Measurements from ENCODE around the gene ADCK1. TPM values are rescaled to one million over a fixed set of nuclear protein-coding genes. Genes with fewer than 3 reads are reported as not detected.

Gene ADCK1
- total RNA-seq, 6 donors from 2014 or later, result 5.6 to 40.3 (median 9.2) TPM

DNA sequence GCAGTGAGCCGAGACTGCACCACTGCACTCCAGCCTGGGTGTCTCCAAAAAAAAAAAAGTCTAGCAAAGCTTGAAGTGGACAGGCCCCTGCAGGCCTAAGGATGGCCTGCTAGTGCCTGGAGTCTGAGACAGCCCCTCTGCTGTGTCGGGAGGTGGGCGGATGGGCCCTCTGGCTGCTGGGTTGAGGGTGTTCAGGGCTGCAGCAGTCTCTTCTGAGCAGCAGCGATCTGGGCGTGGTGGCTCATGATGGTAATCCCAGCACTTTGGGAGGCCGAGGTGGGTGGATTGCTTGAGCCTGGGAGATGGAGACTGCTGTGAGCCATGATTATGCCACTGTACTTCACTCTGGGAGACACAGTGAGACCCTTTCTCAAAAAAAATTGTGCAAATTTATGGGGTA lies 57.0 kb downstream of the ADCK1 start:
- ATAC-seq (ENCODE audit: low FRiP score in 2 of 2) (no peak), DNase-seq (peak in 1 of 2 donors; percentile 30)
- H3K36me3 ChIP-seq, result no peaks in the 10 kb centered on the region
- no peaks in the 10 kb centered on the region for H3K4me1 ChIP-seq
- no peaks in the 10 kb centered on the region for H3K9me3 ChIP-seq
- H3K4me3 ChIP-seq, result no peak overlapping the region
- TF ChIP-seq EP300 (IDR thresholded peaks at IDR 0.05), result no peak
- TF ChIP-seq POLR2AphosphoS5 (IDR thresholded peaks at IDR 0.05), result no peak
- WGBS, 2 donors, result 79 to 85% methylated on average over 5 to 6 of the region's 6 CpGs
- H3K27ac ChIP-seq, result no peak overlapping the region
- H3K27me3 ChIP-seq, result no peaks in the 10 kb centered on the region

DNA sequence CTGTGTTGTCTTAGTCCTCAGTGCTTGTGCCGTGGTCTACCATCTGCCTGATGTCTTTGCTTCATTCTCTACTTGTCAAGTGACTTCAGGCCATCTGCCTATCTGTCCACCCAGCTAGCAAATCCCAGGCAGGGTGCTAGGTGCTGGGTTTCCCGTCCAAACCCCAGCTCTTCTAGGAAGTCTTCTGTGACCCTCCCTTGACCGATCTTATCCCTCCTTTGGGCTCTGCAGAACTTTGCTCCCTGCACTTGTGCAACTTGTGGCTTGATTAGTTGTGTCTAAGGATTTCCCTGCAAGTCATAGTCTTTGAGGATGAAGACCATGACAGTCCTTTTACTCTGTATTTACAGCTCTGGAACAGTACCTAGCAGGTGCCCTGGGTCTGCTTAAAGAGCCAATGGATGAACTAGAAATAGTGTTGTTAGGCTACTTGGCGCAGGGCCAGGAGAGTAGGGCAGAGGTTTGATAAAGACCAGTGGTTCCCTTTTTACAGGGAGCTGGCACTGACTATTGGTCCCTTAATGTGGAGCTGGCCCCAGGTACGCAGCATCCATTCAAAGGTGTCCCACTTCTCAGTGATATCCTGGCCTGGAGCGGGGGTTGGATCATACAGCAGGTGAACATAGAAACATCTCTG lies 60.1 kb downstream of the ADCK1 start:
- ATAC-seq (ENCODE audit: low FRiP score in 2 of 2) (no peak), DNase-seq (no peak)
- 95% methylated on average over 6 of the region's 6 CpGs for WGBS, 2 donors

DNA sequence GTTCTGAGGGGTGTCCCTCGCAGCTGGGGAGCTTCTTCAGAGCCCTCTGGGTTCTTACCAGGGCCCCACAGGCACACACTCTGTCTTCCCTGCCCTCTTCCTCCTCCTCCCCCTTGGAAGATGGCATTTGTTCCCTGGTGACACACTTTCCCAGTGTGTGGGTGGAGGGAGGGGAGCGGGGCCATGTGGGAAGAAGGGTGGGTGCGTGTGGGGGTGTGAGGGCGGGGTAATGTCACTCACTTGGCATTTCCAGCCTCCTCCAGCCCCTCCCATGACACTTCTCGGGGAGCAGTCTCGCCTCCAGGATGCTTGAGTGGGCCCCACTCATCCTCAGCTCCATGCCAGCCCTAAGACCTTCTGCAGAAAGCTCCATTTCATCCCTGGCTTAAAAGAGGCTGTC lies 61.3 kb downstream of the ADCK1 start:
- no peaks in the 10 kb centered on the region for H3K4me1 ChIP-seq
- H3K27me3 ChIP-seq, result no peaks in the 10 kb centered on the region
- ATAC-seq (ENCODE audit: low FRiP score in 2 of 2) (peak in 1 of 2 donors; percentile 31), DNase-seq (no peak)
- H3K9me3 ChIP-seq, result no peaks in the 10 kb centered on the region
- no peaks in the 10 kb centered on the region for H3K36me3 ChIP-seq
- TF ChIP-seq EP300 (IDR thresholded peaks at IDR 0.05) (no peak), POLR2A (IDR thresholded peaks at IDR 0.05) (no peak)
- 82 to 94% methylated on average over 5 to 6 of the region's 6 CpGs for WGBS, 2 donors
- no peak overlapping the region for H3K4me3 ChIP-seq
- no peak overlapping the region for H3K27ac ChIP-seq

More for the DNA sequence above, 60.1 kb downstream of the ADCK1 start:
- no peak for TF ChIP-seq EP300 (IDR thresholded peaks at IDR 0.05)
- TF ChIP-seq, protein P1, sequence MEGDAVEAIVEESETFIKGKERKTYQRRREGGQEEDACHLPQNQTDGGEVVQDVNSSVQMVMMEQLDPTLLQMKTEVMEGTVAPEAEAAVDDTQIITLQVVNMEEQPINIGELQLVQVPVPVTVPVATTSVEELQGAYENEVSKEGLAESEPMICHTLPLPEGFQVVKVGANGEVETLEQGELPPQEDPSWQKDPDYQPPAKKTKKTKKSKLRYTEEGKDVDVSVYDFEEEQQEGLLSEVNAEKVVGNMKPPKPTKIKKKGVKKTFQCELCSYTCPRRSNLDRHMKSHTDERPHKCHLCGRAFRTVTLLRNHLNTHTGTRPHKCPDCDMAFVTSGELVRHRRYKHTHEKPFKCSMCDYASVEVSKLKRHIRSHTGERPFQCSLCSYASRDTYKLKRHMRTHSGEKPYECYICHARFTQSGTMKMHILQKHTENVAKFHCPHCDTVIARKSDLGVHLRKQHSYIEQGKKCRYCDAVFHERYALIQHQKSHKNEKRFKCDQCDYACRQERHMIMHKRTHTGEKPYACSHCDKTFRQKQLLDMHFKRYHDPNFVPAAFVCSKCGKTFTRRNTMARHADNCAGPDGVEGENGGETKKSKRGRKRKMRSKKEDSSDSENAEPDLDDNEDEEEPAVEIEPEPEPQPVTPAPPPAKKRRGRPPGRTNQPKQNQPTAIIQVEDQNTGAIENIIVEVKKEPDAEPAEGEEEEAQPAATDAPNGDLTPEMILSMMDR (IDR thresholded peaks at IDR 0.05), result no peak
- no peaks in the 10 kb centered on the region for H3K4me1 ChIP-seq
- no peaks in the 10 kb centered on the region for H3K9me3 ChIP-seq
- no peaks in the 10 kb centered on the region for H3K36me3 ChIP-seq
- no peak overlapping the region for H3K27ac ChIP-seq
- no peak overlapping the region for H3K4me3 ChIP-seq
- H3K27me3 ChIP-seq, result no peaks in the 10 kb centered on the region

DNA sequence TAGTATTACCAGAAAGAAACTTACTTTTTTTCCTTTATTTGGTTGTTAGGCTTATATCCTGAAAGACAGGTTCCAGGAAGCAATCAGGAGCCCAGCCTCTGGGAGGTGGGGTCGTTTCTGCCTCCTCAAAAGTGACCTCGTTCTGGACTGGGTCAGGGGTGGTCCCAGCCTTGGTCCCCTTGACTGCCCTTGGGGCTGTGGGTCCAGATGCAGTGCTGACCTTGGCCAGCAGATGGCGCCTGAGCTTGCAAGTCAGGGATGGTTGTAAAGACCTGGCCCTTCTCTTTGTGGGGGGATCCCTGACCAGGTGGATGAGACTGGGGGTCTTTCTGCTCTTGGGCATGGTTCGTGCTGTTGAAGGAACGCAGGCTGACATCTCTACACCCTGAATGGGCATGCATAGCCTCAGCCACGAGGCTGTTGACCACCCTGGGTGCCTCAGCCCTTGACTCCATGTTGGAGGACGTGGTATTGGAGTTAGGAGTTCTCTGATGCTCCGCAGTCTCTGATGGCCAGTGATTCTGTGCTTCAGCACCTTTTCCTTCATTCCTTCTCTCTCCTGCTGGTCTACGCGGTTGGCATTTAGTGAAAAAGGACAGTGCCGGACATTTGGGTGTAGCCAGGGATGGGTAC lies 62.4 kb downstream of the ADCK1 start:
- H3K4me3 ChIP-seq, result no peak overlapping the region
- no peaks in the 10 kb centered on the region for H3K36me3 ChIP-seq
- H3K4me1 ChIP-seq, result no peaks in the 10 kb centered on the region
- peak in 1 of 2 donors; percentile 81 for ATAC-seq (ENCODE audit: low FRiP score in 2 of 2)
- H3K9me3 ChIP-seq, result no peaks in the 10 kb centered on the region
- peak; percentile 74 for DNase-seq
- TF ChIP-seq, protein P1 (IDR thresholded peaks at IDR 0.05), result peak; percentile 75 to 97 (median 88)
- TF ChIP-seq EP300 (IDR thresholded peaks at IDR 0.05), result no peak
- H3K27ac ChIP-seq, result no peak overlapping the region
- 63 to 71% methylated on average over 8 to 11 of the region's 11 CpGs for WGBS, 2 donors
- H3K27me3 ChIP-seq, result no peaks in the 10 kb centered on the region

DNA sequence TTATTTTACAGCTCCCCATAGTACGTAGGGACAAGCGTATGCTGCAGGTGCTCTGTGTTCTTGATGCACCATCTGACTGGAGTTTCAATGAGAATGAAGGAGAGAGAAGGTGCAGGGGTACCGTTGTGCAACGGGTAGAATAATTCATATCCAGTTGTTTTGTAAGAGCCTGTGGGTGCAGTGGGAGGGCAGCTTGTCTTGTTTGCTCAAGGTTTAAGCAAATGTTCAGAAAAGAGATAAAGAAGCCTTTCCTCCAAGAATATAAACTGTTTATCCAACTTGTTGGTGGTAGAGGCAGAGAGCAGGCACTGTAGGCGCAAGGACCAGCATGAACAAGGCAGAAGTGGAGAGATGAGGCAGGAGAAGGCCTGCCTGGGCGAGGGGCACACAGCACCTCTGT lies 64.2 kb downstream of the ADCK1 start:
- WGBS, 2 donors, result 68 to 81% methylated on average over 6 of the region's 6 CpGs

More for the DNA sequence above, 64.2 kb downstream of the ADCK1 start:
- TF ChIP-seq POLR2AphosphoS5 (IDR thresholded peaks at IDR 0.05), result no peak
- TF ChIP-seq EP300 (IDR thresholded peaks at IDR 0.05), result no peak
- TF ChIP-seq, protein P1 (IDR thresholded peaks at IDR 0.05), result no peak
- no peak for TF ChIP-seq POLR2A (IDR thresholded peaks at IDR 0.05)
- Histone ChIP-seq H3K4me3 (no peak overlapping the region), H3K36me3 (no peaks in the 10 kb centered on the region), H3K27ac (no peak overlapping the region), H3K9me3 (no peaks in the 10 kb centered on the region), H3K4me1 (no peaks in the 10 kb centered on the region), H3K27me3 (no peaks in the 10 kb centered on the region)
- no peak for DNase-seq
- no peak for ATAC-seq (ENCODE audit: low FRiP score in 2 of 2)

All from upper lobe of left lung (tissue), 6 donors.